HepG2 (cell line): ENCODE data around the gene PLCD4. TPM values are rescaled to one million over a fixed set of nuclear protein-coding genes. Genes with fewer than 3 reads are reported as not detected.

Source experiments
- ATF4 ChIP-seq, 2 experiments: fragments of 450-650 bp in 1 of 2; sonication (generic) in 1 of 2; formaldehyde crosslinking; IDR thresholded peaks; 2 replicates each; pipeline versions ENCODE4 v1.5.0 to v1.8.0; 2020 to 2022; ENCODE audit warnings: mild to moderate bottlenecking in 1 of 2, missing genetic modification reagents in 1 of 2
- ERF ChIP-seq: IDR thresholded peaks from 2 replicates; pipeline ENCODE4 v1.6.1; 2018; ENCODE audit warnings: missing biosample characterization, missing genetic modification reagents
- GMEB2 ChIP-seq: IDR thresholded peaks from 2 replicates; pipeline ENCODE4 v1.6.1; 2016; ENCODE audit warnings: missing biosample characterization, missing genetic modification reagents, low read depth
- GPBP1L1 ChIP-seq: sonication (generic); formaldehyde crosslinking; IDR thresholded peaks from 2 replicates; pipeline ENCODE4 v1.5.0; 2020; ENCODE audit warnings: mild to moderate bottlenecking, missing genetic modification reagents
- MTF2 ChIP-seq: sonication (generic); formaldehyde crosslinking; IDR thresholded peaks from 2 replicates; pipeline ENCODE4 v1.5.0; 2020; ENCODE audit warnings: missing genetic modification reagents, borderline replicate concordance
- NRL ChIP-seq: sonication (generic); formaldehyde crosslinking; IDR thresholded peaks from 2 replicates; pipeline ENCODE4 v1.5.0; 2020; ENCODE audit warnings: missing genetic modification reagents, mild to moderate bottlenecking, moderate library complexity, borderline replicate concordance
- PATZ1 ChIP-seq: sonication (generic); formaldehyde crosslinking; IDR thresholded peaks from 2 replicates; pipeline ENCODE4 v1.4.0; 2020; ENCODE audit warnings: missing genetic modification reagents
- RNF2 ChIP-seq: fragments of 450-650 bp; conservative IDR thresholded peaks from 2 replicates; pipeline ENCODE4 v1.6.1; 2016; ENCODE audit warnings: low read depth
- SP140L ChIP-seq: sonication (generic); formaldehyde crosslinking; IDR thresholded peaks from 2 replicates; pipeline ENCODE4 v1.4.0; 2020; ENCODE audit warnings: missing genetic modification reagents, borderline replicate concordance
- ZBTB44 ChIP-seq: sonication (generic); formaldehyde crosslinking; IDR thresholded peaks from 2 replicates; pipeline ENCODE4 v1.4.0; 2020; ENCODE audit warnings: missing genetic modification reagents
- ZNF292 ChIP-seq: sonication (generic); formaldehyde crosslinking; IDR thresholded peaks from 2 replicates; pipeline ENCODE4 v1.8.1; 2022; ENCODE audit warnings: mild to moderate bottlenecking, low read depth, missing genetic modification reagents, borderline replicate concordance
- ZNF3 ChIP-seq: IDR thresholded peaks from 2 replicates; pipeline ENCODE4 v1.7.0; 2017; ENCODE audit warnings: inconsistent platforms
- ZNF501 ChIP-seq: sonication (generic); formaldehyde crosslinking; IDR thresholded peaks from 2 replicates; pipeline ENCODE4 v1.5.1; 2020; ENCODE audit warnings: mild to moderate bottlenecking, moderate library complexity, missing genetic modification reagents
- ZNF549 ChIP-seq: sonication (generic); formaldehyde crosslinking; IDR thresholded peaks from 2 replicates; pipeline ENCODE4 v1.5.0; 2020; ENCODE audit warnings: missing genetic modification reagents
- ZNF562 ChIP-seq: sonication (generic); formaldehyde crosslinking; IDR thresholded peaks from 2 replicates; pipeline ENCODE4 v1.8.0; 2022; ENCODE audit warnings: missing genetic modification reagents, borderline replicate concordance
- ZNF598 ChIP-seq: sonication (generic); formaldehyde crosslinking; IDR thresholded peaks from 2 replicates; pipeline ENCODE4 v1.5.1; 2020; ENCODE audit warnings: mild to moderate bottlenecking, missing genetic modification reagents, borderline replicate concordance
- ZNF7 ChIP-seq: IDR thresholded peaks from 2 replicates; pipeline ENCODE4 v1.6.1; 2016; ENCODE audit warnings: missing biosample characterization, missing genetic modification reagents
- ZNF704 ChIP-seq: sonication (generic); formaldehyde crosslinking; IDR thresholded peaks from 2 replicates; pipeline ENCODE4 v1.8.1; 2023; ENCODE audit warnings: mild to moderate bottlenecking, inconsistent platforms, moderate library complexity, missing genetic modification reagents, borderline replicate concordance
- ZNF891 ChIP-seq: sonication (generic); formaldehyde crosslinking; IDR thresholded peaks from 2 replicates; pipeline ENCODE4 v1.5.0; 2020; ENCODE audit warnings: mild to moderate bottlenecking, missing genetic modification reagents
- polyA plus RNA-seq, 8 experiments: library from polyadenylated mRNA; depleted of rRNA in 3 of 8; stranded (reverse) in 7 of 8; unstranded in 1 of 8; fragments of >200 nt; fragmentation: Illumina TruSeq in 4 of 8; extraction: Trizol in 4 of 8; gene quantifications; 2 replicates each; pipeline versions ENCODE4 v1.2.1 to v1.2.3, GENCODE V29; 2011 to 2016; ENCODE audit warnings: low read depth in 4 of 8, missing spikeins in 1 of 8, mixed read lengths in 1 of 8; ENCODE audit not compliant: insufficient read depth in 1 of 8
- total RNA-seq, 5 experiments: library from RNA; depleted of rRNA; stranded (reverse); fragments of >200 nt; fragmentation: Illumina TruSeq; extraction: Trizol; gene quantifications; 2 replicates each; pipeline ENCODE4 v1.2.3, GENCODE V29; 2016; ENCODE audit warnings: low read depth in 1 of 5

Gene PLCD4
- total and polyA plus RNA-seq, 2 of the 13 experiments (the other 11 are each of a cell fraction or from before 2014, with no cell fraction given), result 0.26 TPM; not detected in 1

- TF ChIP-seq PATZ1 (no peak), RNF2 (no peak), GMEB2 (no peak), ZNF598 (peak; percentile 41; the same call in 1 of the 2 replicates), ZNF704 (CRISPR knock-in tag) (no peak), ATF4 (CRISPR knock-in tag; IDR thresholded peaks at IDR 0.05) (no peak), ZNF3 (CRISPR knock-in tag) (no peak), ERF (CRISPR knock-in tag) (no peak), ZNF292 (no peak; the same call in 1 of the 2 replicates), ZNF549 (CRISPR knock-in tag) (no peak), GPBP1L1 (CRISPR knock-in tag) (no peak), ZBTB44 (no peak), NRL (CRISPR knock-in tag) (peak; percentile 78; the same call in 1 of the 2 replicates), MTF2 (CRISPR knock-in tag) (no peak), ZNF891 (CRISPR knock-in tag) (peak; percentile 61; the same call in 1 of the 2 replicates), ZNF7 (no peak), ZNF562 (CRISPR knock-in tag) (no peak), SP140L (CRISPR knock-in tag) (no peak), ZNF501 (CRISPR knock-in tag) (no peak)
Measured at GRCh38 chr2:218615868-218616315, 8.2 kb downstream of the PLCD4 start (continued).
